ENCODE measurements around the gene CBX3. TPM values are rescaled to one million over a fixed set of nuclear protein-coding genes. Genes with fewer than 3 reads are reported as not detected.
"Not testable (repeated sequence)": the region's sequence is repeated elsewhere in the genome, so short reads cannot be mapped to it uniquely, and the experiment has no call there.

Gene CBX3
- total RNA-seq, 2 experiments from 2014 or later = 173 to 300 TPM

DNA sequence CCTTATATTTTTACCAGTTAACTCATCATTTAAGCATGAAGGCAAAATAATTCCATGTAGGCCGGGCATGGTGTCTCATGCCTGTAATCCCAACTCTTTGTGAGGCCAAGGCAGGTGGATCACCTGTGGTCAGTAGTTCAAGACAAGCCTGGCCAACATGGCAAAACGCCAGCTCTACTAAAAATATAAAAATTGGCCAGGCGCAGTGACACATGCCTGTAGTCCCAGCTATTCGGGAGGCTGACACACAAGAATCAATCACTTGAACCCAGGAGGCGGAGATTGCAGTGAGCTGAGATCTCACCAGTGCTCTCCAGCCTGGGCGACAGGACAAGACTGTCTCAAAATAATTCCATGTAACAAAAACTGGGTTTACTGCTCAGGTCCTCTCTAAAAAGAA lies 19.3 kb upstream of the CBX3 start:
- ChIA-PET POLR2A (interaction anchor here (0.6 kb wide), 1 partner anchor 480 kb away, joined by 3 read pairs; no protein-coding TSS in a partner anchor), CTCF (interaction anchor here (1.7 to 4.0 kb wide), 5 partner anchors 15 to 290 kb away, joined by 4 to 22 read pairs (median 7); no protein-coding TSS in a partner anchor)
- intact Hi-C loops (cut with DNase I, micrococcal nuclease) = no loop called here
- peaks cover 43% of the 10 kb centered on the region for H3K4me1 Mint-ChIP-seq
- peak overlapping the region; percentile 8 for H3K27ac Mint-ChIP-seq
- H3K36me3 Mint-ChIP-seq (ENCODE audit: low read depth) = peaks cover 47% of the 10 kb centered on the region
- no peak overlapping the region for H3K4me3 Mint-ChIP-seq
- ATAC-seq (no peak), DNase-seq (no peak)
- no peaks in the 10 kb centered on the region for H3K9me3 Mint-ChIP-seq (ENCODE audit: low read depth)
- no peaks in the 10 kb centered on the region for H3K27me3 Mint-ChIP-seq

- CTCF ChIA-PET = interaction anchor here (1.0 to 4.0 kb wide), 4 partner anchors 16 to 127 kb away, joined by 3 to 22 read pairs (median 4); no protein-coding TSS in a partner anchor
- H3K27ac Mint-ChIP-seq = no peak overlapping the region
- intact Hi-C loops (cut with DNase I, micrococcal nuclease) = no loop called here
- no peak for ATAC-seq
- no peaks in the 10 kb centered on the region for H3K9me3 Mint-ChIP-seq (ENCODE audit: low read depth)
- POLR2A ChIA-PET = interaction anchor here (0.6 kb wide), 1 partner anchor 479 kb away, joined by 3 read pairs; no protein-coding TSS in a partner anchor
- no peaks in the 10 kb centered on the region for H3K27me3 Mint-ChIP-seq
- H3K36me3 Mint-ChIP-seq (ENCODE audit: low read depth) = peaks cover 48% of the 10 kb centered on the region
- no peak for DNase-seq
- H3K4me3 Mint-ChIP-seq = no peak overlapping the region
- peaks cover 45% of the 10 kb centered on the region for H3K4me1 Mint-ChIP-seq
Measured at GRCh38 chr7:26182706-26183105, 18.8 kb upstream of the CBX3 start.

DNA sequence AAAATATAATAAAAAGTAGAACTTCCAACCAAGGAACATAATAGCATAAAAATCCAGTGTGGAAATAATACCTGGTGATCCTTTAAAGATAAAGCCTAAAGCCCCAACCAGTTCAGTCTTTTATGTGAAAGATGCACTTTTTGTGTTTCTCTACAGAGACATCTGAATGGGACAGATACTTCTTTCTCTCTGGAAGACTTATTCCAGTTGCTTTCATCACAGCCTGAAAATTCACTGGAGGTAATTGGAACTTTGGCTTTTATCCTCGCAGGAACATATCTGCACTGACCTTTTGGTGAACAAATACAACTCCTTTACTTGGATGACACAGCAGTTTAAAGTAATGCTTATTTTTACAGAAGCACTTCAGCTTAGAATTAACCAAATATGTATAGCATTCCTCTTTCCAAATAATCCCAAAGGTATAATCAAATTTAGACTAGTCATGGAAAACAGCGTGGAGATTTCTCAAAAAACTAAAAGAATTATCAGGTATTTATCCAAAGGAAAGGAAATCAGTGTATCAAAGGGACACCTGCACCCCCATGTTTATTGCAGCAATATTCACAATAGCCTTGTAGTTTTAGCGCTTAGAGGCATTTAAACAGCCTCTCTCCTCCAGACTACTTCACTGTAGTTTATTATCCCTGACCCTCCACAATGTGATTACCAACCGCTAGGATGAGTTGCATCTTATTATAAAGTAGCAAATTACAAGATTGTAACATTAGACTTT lies 17.8 kb upstream of the CBX3 start:
- POLR2A ChIA-PET = no interaction called here
- CTCF ChIA-PET = interaction anchor here (1.0 to 4.0 kb wide), 2 partner anchors 28 to 94 kb away, joined by 3 to 22 read pairs; no protein-coding TSS in a partner anchor
- H3K27ac Mint-ChIP-seq = peak overlapping the region; percentile 62
- DNase-seq (no peak), ATAC-seq (no peak)
- no peaks in the 10 kb centered on the region for H3K9me3 Mint-ChIP-seq (ENCODE audit: low read depth)
- peaks cover 51% of the 10 kb centered on the region for H3K4me1 Mint-ChIP-seq
- peaks cover 53% of the 10 kb centered on the region for H3K36me3 Mint-ChIP-seq (ENCODE audit: low read depth)
- H3K27me3 Mint-ChIP-seq = no peaks in the 10 kb centered on the region
- H3K4me3 Mint-ChIP-seq = no peak overlapping the region
- intact Hi-C loops (cut with DNase I, micrococcal nuclease) = no loop called here

DNA sequence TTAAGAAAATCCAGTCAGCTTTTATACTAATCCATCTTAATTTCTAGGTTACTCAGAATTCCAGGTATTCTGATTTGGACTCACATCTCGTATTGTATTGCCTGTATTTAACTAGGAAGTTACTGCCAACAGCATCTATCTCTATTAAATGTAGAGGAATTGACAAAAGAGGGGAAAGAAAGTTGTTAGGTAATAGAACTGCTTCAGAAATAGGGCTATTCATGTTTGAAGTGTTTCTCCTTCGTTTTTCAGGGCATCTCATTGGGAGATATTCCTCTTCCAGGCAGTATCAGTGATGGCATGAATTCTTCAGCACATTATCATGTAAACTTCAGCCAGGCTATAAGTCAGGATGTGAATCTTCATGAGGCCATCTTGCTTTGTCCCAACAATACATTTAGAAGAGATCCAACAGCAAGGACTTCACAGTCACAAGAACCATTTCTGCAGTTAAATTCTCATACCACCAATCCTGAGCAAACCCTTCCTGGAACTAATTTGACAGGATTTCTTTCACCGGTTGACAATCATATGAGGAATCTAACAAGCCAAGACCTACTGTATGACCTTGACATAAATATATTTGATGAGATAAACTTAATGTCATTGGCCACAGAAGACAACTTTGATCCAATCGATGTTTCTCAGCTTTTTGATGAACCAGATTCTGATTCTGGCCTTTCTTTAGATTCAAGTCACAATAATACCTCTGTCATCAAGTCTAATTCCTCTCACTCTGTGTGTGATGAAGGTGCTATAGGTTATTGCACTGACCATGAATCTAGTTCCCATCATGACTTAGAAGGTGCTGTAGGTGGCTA lies 17.1 kb upstream of the CBX3 start:
- not testable (repeated sequence) for H3K27me3 Mint-ChIP-seq; DNase-seq; H3K9me3 Mint-ChIP-seq (ENCODE audit: low read depth); ATAC-seq; H3K4me3 Mint-ChIP-seq
- intact Hi-C loops (cut with DNase I, micrococcal nuclease) = loop anchor here in 1 of 2 experiments (5.0 kb wide), 1 partner anchor 292 kb away; no protein-coding TSS in a partner anchor
- H3K4me1 Mint-ChIP-seq = peaks cover 56% of the 10 kb centered on the region
- H3K27ac Mint-ChIP-seq = peak overlapping the region; percentile 81
- CTCF ChIA-PET = interaction anchor here (1.6 kb wide), 1 partner anchor 292 kb away, joined by 3 read pairs; no protein-coding TSS in a partner anchor
- POLR2A ChIA-PET = interaction anchor here (0.6 to 1.3 kb wide), 3 partner anchors 17 to 28 kb away, joined by 3 to 4 read pairs (median 4); partner anchors contain the start of gene CBX3
- H3K36me3 Mint-ChIP-seq (ENCODE audit: low read depth) = peaks cover 54% of the 10 kb centered on the region

GRCh38 chr7:26185131-26185843 lies 16.3 kb upstream of the CBX3 start:
- peaks cover 61% of the 10 kb centered on the region for H3K36me3 Mint-ChIP-seq (ENCODE audit: low read depth)
- H3K9me3 Mint-ChIP-seq (ENCODE audit: low read depth) = no peaks in the 10 kb centered on the region
- DNase-seq = no peak
- H3K4me1 Mint-ChIP-seq = peaks cover 61% of the 10 kb centered on the region
- H3K27ac Mint-ChIP-seq = peak overlapping the region; percentile 81
- CTCF ChIA-PET = interaction anchor here (0.7 to 1.6 kb wide), 4 partner anchors 12 to 293 kb away, joined by 3 to 4 read pairs (median 3); no protein-coding TSS in a partner anchor
- H3K27me3 Mint-ChIP-seq = no peaks in the 10 kb centered on the region
- intact Hi-C loops (cut with DNase I, micrococcal nuclease) = loop anchor here in 1 of 2 experiments (5.0 kb wide), 1 partner anchor 293 kb away; no protein-coding TSS in a partner anchor
- ATAC-seq = peak; percentile 10
- POLR2A ChIA-PET = interaction anchor here (0.6 to 1.3 kb wide), 7 partner anchors 15 to 175 kb away, joined by 3 to 5 read pairs (median 4); partner anchors contain the start of gene CBX3
- H3K4me3 Mint-ChIP-seq = no peak overlapping the region

GRCh38 chr7:26185844-26186180 lies 15.7 kb upstream of the CBX3 start:
- peak overlapping the region; percentile 81 for H3K27ac Mint-ChIP-seq
- ChIA-PET POLR2A (interaction anchor here (0.6 to 1.3 kb wide), 5 partner anchors 14 to 175 kb away, joined by 3 to 4 read pairs (median 4); partner anchors contain the start of gene CBX3), CTCF (interaction anchor here (0.7 to 1.6 kb wide), 4 partner anchors 11 to 293 kb away, joined by 3 to 4 read pairs (median 3); no protein-coding TSS in a partner anchor)
- no peak overlapping the region for H3K4me3 Mint-ChIP-seq
- H3K9me3 Mint-ChIP-seq (ENCODE audit: low read depth) = no peaks in the 10 kb centered on the region
- H3K36me3 Mint-ChIP-seq (ENCODE audit: low read depth) = peaks cover 65% of the 10 kb centered on the region
- DNase-seq = no peak
- no peak for ATAC-seq
- peaks cover 63% of the 10 kb centered on the region for H3K4me1 Mint-ChIP-seq
- intact Hi-C loops (cut with DNase I, micrococcal nuclease) = loop anchor here in 1 of 2 experiments (2.0 to 5.0 kb wide), 2 partner anchors 19 to 294 kb away; no protein-coding TSS in a partner anchor
- no peaks in the 10 kb centered on the region for H3K27me3 Mint-ChIP-seq

DNA sequence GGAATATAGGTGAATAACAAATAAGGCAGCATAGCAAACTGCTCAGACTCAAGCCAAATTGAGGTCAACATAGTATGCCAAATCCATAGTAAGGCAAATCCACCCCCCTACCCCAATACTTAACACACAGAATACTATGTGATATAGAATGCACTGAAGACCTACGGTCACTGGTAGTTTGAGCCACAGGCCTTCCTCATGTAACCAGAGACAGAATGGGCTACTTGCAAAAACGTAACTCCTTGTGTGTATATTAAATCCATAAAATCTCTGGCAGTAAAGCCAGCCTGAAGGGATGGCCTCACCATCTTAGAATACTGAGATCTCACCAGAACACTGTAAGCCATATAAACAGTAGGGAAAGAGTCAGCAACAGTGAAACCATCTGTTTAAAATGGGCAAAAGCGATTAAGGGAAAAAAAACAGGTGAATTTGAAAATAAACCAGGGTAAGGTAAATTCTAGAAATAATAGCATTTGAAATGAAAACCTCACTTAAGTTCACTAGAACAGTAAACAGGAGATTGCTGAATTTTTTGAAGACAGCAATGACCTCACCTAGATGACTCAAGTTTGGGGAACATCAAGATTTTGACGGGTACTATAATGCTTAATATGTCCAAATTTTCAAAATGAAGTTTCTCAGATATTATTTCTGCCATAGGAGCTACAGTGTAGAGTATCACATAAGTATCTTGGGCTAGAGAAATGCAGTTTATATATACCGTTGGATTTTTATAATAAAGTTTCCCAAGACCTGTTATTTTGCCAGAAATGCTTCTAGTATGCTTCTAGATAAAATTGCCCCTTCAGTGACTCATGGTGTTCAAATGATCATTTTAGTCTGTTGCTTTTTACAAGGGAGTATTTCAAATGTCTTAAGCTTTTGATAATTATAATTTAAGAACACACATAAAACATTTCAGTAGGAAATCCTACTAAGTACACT lies 14.9 kb upstream of the CBX3 start:
- Mint-ChIP-seq H3K9me3 (ENCODE audit: low read depth) (no peaks in the 10 kb centered on the region), H3K4me1 (peaks cover 63% of the 10 kb centered on the region), H3K4me3 (no peak overlapping the region), H3K27me3 (no peaks in the 10 kb centered on the region), H3K36me3 (ENCODE audit: low read depth) (peaks cover 69% of the 10 kb centered on the region), H3K27ac (peak overlapping the region; percentile 77)
- ChIA-PET POLR2A (interaction anchor here (0.6 to 3.4 kb wide), 9 partner anchors 8 to 98 kb away, joined by 3 to 68 read pairs (median 17); partner anchors contain the start of genes HNRNPA2B1 and NFE2L3), CTCF (interaction anchor here (0.7 to 3.8 kb wide), 7 partner anchors 10 to 294 kb away, joined by 3 to 30 read pairs (median 4); partner anchors contain the start of gene NFE2L3)
- no peak for DNase-seq
- intact Hi-C loops (cut with DNase I, micrococcal nuclease) = loop anchor here in 1 of 2 experiments (1.0 to 5.0 kb wide), 4 partner anchors 11 to 294 kb away; no protein-coding TSS in a partner anchor
- peak; percentile 23 for ATAC-seq

GRCh38 chr7:26187380-26188205 lies 14.0 kb upstream of the CBX3 start:
- intact Hi-C loops (cut with DNase I, micrococcal nuclease) = loop anchor here (1.0 to 5.0 kb wide), 6 partner anchors 9 to 295 kb away; no protein-coding TSS in a partner anchor
- H3K27ac Mint-ChIP-seq = peak overlapping the region; percentile 77
- ATAC-seq (peak; percentile 21), DNase-seq (no peak)
- peaks cover 68% of the 10 kb centered on the region for H3K4me1 Mint-ChIP-seq
- H3K4me3 Mint-ChIP-seq = peak overlapping the region; percentile 14
- H3K36me3 Mint-ChIP-seq (ENCODE audit: low read depth) = peaks cover 76% of the 10 kb centered on the region
- ChIA-PET CTCF (interaction anchor here (0.7 to 3.8 kb wide), 12 partner anchors 10 to 295 kb away, joined by 3 to 30 read pairs (median 6); partner anchors contain the start of gene NFE2L3), POLR2A (interaction anchor here (0.6 to 3.4 kb wide), 13 partner anchors 7 to 106 kb away, joined by 3 to 68 read pairs (median 16); partner anchors contain the start of genes HNRNPA2B1 and NFE2L3)
- H3K9me3 Mint-ChIP-seq (ENCODE audit: low read depth) = no peaks in the 10 kb centered on the region
- no peaks in the 10 kb centered on the region for H3K27me3 Mint-ChIP-seq

Data from activated CD4-positive, alpha-beta T cell treated with anti-CD3 and anti-CD28 coated beads for 36 hours (primary cell).